Measurements from ENCODE around the gene TSNAX.

Gene TSNAX

GRCh38 chr1:231544943-231545592 is 16.6 kb downstream of the TSNAX start:
- no peak overlapping the region for H3K4me3 ChIP-seq (ENCODE audit: low read depth, low read length)
- in situ Hi-C loops (cut with HindIII; ENCODE audit: low sequenced_read_pairs) = no loop called here
- no peak for DNase-seq (ENCODE audit: low read depth)
- TF ChIP-seq CTCF (IDR thresholded peaks at IDR 0.05; ENCODE audit: low read depth, low read length, missing control alignments) = no peak

- in situ Hi-C loops (cut with HindIII; ENCODE audit: low sequenced_read_pairs) = no loop called here
- no peak overlapping the region for H3K4me3 ChIP-seq (ENCODE audit: low read depth, low read length)
- DNase-seq (ENCODE audit: low read depth) = no peak
- TF ChIP-seq CTCF (IDR thresholded peaks at IDR 0.05; ENCODE audit: low read depth, low read length, missing control alignments) = no peak
Measured at GRCh38 chr1:231546693-231547092, 18.2 kb downstream of the TSNAX start.

- no peak for DNase-seq (ENCODE audit: low read depth)
- in situ Hi-C loops (cut with HindIII; ENCODE audit: low sequenced_read_pairs) = no loop called here
- no peak for TF ChIP-seq CTCF (IDR thresholded peaks at IDR 0.05; ENCODE audit: low read depth, low read length, missing control alignments)
Measured at GRCh38 chr1:231549733-231550447, 21.4 kb downstream of the TSNAX start.

GRCh38 chr1:231550448-231550781 is 21.9 kb downstream of the TSNAX start:
- in situ Hi-C loops (cut with HindIII; ENCODE audit: low sequenced_read_pairs) = no loop called here
- TF ChIP-seq CTCF (IDR thresholded peaks at IDR 0.05; ENCODE audit: low read depth, low read length, missing control alignments) = peak; percentile 53
- DNase-seq (ENCODE audit: low read depth) = no peak
- no peak overlapping the region for H3K4me3 ChIP-seq (ENCODE audit: low read depth, low read length)

More at GRCh38 chr1:231549733-231550447, 21.4 kb downstream of the TSNAX start:
- no peak overlapping the region for H3K4me3 ChIP-seq (ENCODE audit: low read depth, low read length)

- in situ Hi-C loops (cut with HindIII; ENCODE audit: low sequenced_read_pairs) = no loop called here
- no peak for TF ChIP-seq CTCF (IDR thresholded peaks at IDR 0.05; ENCODE audit: low read depth, low read length, missing control alignments)
- DNase-seq (ENCODE audit: low read depth) = no peak
Measured at GRCh38 chr1:231553320-231553719, 24.9 kb downstream of the TSNAX start.

GRCh38 chr1:231554969-231555368 is 26.5 kb downstream of the TSNAX start:
- no peak overlapping the region for H3K4me3 ChIP-seq (ENCODE audit: low read depth, low read length)
- in situ Hi-C loops (cut with HindIII; ENCODE audit: low sequenced_read_pairs) = no loop called here
- DNase-seq (ENCODE audit: low read depth) = no peak
- no peak for TF ChIP-seq CTCF (IDR thresholded peaks at IDR 0.05; ENCODE audit: low read depth, low read length, missing control alignments)

More at GRCh38 chr1:231553320-231553719, 24.9 kb downstream of the TSNAX start:
- H3K4me3 ChIP-seq (ENCODE audit: low read depth, low read length) = no peak overlapping the region
